GM18498 (cell line): ENCODE results near the gene LSP1.
"Not testable (repeated sequence)": the region's sequence is repeated elsewhere in the genome, so short reads cannot be mapped to it uniquely, and the experiment has no call there.

ENCODE experiments used
- ATAC-seq: cut with Tn5 transposase; IDR thresholded peaks from one replicate; pipeline ENCODE4 v1.9.1; 2021; ENCODE audit warnings: mild to moderate bottlenecking, moderate library complexity; ENCODE audit not compliant: unreplicated experiment

The LSP1 gene

GRCh38 chr11:1937616-1938342, 84.9 kb downstream of the LSP1 start:
- ATAC-seq, result no peak

GRCh38 chr11:1938343-1939005, 85.6 kb downstream of the LSP1 start:
- no peak for ATAC-seq

DNA sequence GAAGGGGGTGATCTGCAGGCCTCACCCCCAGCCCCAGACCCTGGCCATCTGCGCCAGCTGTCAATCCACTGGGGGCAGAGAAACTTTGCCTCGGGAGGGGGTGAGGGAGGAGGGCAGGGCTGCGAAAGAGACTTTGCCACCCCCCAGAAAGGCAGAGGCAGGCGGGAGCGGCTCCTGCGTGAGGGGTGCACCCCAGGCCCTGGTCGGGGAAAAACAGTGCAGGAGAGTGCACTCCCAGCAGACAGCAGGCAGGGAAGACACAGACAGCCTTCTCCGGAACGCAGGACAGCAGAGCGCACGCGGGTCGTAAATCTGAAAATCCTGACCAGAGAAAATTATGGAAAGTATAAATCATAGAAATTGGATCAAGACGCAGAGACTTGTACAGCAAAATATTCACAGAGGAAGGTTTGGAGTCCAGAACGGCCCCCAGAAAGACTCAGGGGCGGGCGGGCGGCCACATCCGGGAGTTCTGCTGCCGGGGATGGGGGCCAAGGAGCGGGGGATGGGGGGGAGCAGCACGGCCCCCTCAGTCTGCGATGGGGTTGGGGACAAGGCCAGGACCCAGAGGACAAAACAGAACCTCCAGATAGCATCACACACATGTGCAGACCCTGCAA, 86.2 kb downstream of the LSP1 start:
- no peak for ATAC-seq

DNA sequence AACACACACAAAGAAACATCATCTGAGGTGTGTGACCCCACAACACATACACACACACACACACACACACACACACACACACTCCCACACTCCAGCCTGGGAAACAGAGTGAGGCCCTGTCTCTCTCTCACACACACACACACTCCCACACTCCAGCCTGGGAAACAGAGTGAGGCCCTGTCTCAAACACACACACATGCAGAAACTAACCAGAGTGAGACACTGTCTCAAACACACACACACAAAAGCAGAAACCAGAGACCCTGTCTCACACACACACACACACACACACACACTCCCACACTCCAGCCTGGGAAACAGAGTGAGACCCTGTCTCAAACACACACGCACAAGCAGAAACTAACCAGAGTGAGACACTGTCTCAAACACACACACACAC, 86.9 kb downstream of the LSP1 start:
- ATAC-seq, result not testable (repeated sequence)
